Calu3 (cell line): Measurements from ENCODE around the gene UGT2B11. TPM values are rescaled to one million over a fixed set of nuclear protein-coding genes. Genes with fewer than 3 reads are reported as not detected.
"Not testable (repeated sequence)": the region's sequence is repeated elsewhere in the genome, so short reads cannot be mapped to it uniquely, and the experiment has no call there.

Experiments
- BruUV-seq: library from RNA; stranded (reverse); fragments of 400-500 nt; replicated peaks from 2 replicates; lab custom pipeline; 2021; lab: Mats Ljungman, UMichigan
- CTCF ChIA-PET: fragments of 300-600 bp; sonication (Branson Sonifier 250); formaldehyde crosslinking; loops from one replicate; lab custom pipeline; 2022; ENCODE audit warnings: antibody characterized with exemption; lab: Charles Lee
- DNase-seq: peaks from one replicate; pipeline ENCODE4 v3.0.0; 2022
- H3K27ac Mint-ChIP-seq: one replicate; pipeline ENCODE4 v1.8.0; 2022; ENCODE audit warnings: mixed read lengths; ENCODE audit not compliant: unreplicated experiment
- H3K27me3 Mint-ChIP-seq: one replicate; pipeline ENCODE4 v1.8.0; 2022; ENCODE audit warnings: mixed read lengths; ENCODE audit not compliant: unreplicated experiment
- H3K36me3 Mint-ChIP-seq: one replicate; pipeline ENCODE4 v1.8.0; 2022; ENCODE audit warnings: mild to moderate bottlenecking, moderate library complexity, mixed read lengths; ENCODE audit not compliant: insufficient read depth, unreplicated experiment
- H3K4me1 Mint-ChIP-seq: one replicate; pipeline ENCODE4 v1.8.0; 2022; ENCODE audit warnings: mild to moderate bottlenecking, low read depth, mixed read lengths; ENCODE audit not compliant: unreplicated experiment
- H3K4me3 Mint-ChIP-seq: one replicate; pipeline ENCODE4 v1.8.0; 2022; ENCODE audit warnings: mild to moderate bottlenecking, low read depth, moderate library complexity, mixed read lengths; ENCODE audit not compliant: unreplicated experiment
- H3K9me3 Mint-ChIP-seq: one replicate; pipeline ENCODE4 v1.8.0; 2022; ENCODE audit warnings: low read depth, mixed read lengths; ENCODE audit not compliant: unreplicated experiment
- CTCF ChIP-seq: fragments of 200-600 bp; IDR thresholded peaks from one replicate; pipeline ENCODE4 v1.8.0; 2022; ENCODE audit warnings: antibody characterized with exemption; ENCODE audit not compliant: unreplicated experiment
- intact Hi-C: fragments of 100-400 bp; cut with micrococcal nuclease; formaldehyde crosslinking; loops from one replicate; pipeline ENCODE4 v1.10.0; 2022; ENCODE audit not compliant: unreplicated experiment
- total RNA-seq: library from RNA; stranded (reverse); gene quantifications from 2 replicates; pipeline ENCODE4 v1.2.3, GENCODE V29; 2022

Gene UGT2B11
- total RNA-seq, 1 experiment from 2014 or later, result not detected

GRCh38 chr4:69179817-69180216 is 34.7 kb downstream of the UGT2B11 start:
- H3K36me3 Mint-ChIP-seq, BruUV-seq, intact Hi-C loops, H3K27me3 Mint-ChIP-seq, H3K9me3 Mint-ChIP-seq, DNase-seq: not testable (repeated sequence)
- H3K4me3 Mint-ChIP-seq, result peak overlapping the region; percentile 13
- peaks cover 31% of the 10 kb centered on the region for H3K4me1 Mint-ChIP-seq
- peak overlapping the region; percentile 66 for H3K27ac Mint-ChIP-seq
- CTCF ChIA-PET, result interaction anchor here (0.8 to 1.5 kb wide), 3 partner anchors 9 to 706 kb away, joined by 3 to 4 read pairs (median 3); no protein-coding TSS in a partner anchor

DNA sequence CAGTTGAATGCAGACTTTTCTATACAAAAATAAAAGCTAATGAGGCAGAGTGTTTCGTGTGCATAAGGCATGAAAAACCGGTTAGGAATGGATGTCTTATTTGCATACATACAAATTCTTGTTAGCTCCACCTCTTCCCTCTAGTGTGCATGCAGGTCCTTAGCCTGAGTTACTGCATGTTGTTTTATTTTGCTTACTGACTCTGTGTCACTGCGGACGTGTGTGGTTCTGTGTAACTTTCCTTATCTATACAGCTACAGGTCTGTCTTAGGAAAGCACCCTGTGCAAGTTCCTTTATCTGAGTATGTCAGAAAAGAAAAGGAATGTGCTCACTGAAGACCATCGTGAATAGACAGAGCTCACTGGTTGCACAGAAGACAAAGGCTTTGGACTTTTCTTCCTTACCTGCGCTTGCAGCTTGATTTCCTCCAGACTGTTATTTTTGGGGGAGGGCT is 35.8 kb downstream of the UGT2B11 start:
- BruUV-seq, H3K36me3 Mint-ChIP-seq, intact Hi-C loops, DNase-seq, H3K9me3 Mint-ChIP-seq, H3K27me3 Mint-ChIP-seq: not testable (repeated sequence)
- CTCF ChIA-PET, result interaction anchor here (1.5 kb wide), 2 partner anchors 61 to 705 kb away, joined by 3 to 4 read pairs; no protein-coding TSS in a partner anchor
- Mint-ChIP-seq H3K4me1 (peaks cover 31% of the 10 kb centered on the region), H3K27ac (peak overlapping the region; percentile 66), H3K4me3 (peak overlapping the region; percentile 13)

DNA sequence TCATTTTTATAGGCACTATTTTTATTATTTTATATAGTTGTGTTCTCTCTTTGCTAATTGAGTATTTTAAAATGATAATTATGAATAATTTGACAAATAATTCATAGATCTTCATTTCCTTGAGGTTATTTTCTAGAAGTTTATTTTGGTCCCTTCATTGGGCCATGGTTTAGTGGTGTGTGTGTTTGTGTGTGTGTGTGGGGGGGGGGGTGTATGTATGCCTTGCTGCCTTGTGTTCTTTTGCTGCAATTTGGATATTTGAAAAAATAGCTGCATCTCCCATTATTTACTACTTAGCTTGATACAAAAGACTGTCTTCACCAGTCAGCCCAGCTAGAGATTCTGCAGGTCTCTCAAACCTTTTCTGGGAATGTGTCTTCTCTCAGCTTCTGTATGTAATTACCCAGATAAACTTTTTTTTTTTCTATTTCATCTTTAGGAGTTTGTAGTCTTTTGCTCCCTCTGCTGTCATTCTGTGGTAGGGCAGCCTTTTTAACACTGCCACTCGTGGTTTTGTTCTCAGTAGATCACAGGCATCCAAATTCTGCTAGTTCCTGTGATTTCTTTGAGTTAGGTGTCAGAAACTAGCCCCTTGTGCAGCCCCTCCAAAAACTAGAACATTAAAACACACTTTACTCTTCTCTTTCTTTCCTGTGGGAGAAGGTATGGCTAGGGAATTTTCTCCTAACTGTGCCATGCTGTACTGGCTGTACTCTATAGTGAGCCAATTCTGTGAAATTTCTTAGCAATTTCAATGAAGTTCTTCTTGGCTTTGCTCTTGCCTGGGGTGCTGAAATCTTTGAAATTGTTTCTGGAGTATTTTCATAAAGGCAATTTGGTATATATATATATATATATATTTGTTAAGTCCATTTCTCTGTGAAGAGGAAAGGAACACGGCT is 44.1 kb downstream of the UGT2B11 start:
- intact Hi-C loops, result loop anchor here (2.0 kb wide), 1 partner anchor 672 kb away; no protein-coding TSS in a partner anchor
- CTCF ChIA-PET, result interaction anchor here (0.6 to 1.1 kb wide), 7 partner anchors 9 to 1083 kb away, joined by 3 to 8 read pairs (median 3); no protein-coding TSS in a partner anchor
- Mint-ChIP-seq H3K4me1 (peaks cover 18% of the 10 kb centered on the region), H3K4me3 (peak overlapping the region; percentile 17)
- H3K27me3 Mint-ChIP-seq, BruUV-seq, H3K36me3 Mint-ChIP-seq, H3K27ac Mint-ChIP-seq, H3K9me3 Mint-ChIP-seq: not testable (repeated sequence)
- DNase-seq, result peak; percentile 53
- peak; percentile 38 for TF ChIP-seq CTCF

- intact Hi-C loops, result loop anchor here (5.0 kb wide), 4 partner anchors 52 to 517 kb away; no protein-coding TSS in a partner anchor
- peak overlapping the region; percentile 47 for H3K27ac Mint-ChIP-seq
- H3K36me3 Mint-ChIP-seq, H3K27me3 Mint-ChIP-seq, CTCF ChIA-PET, DNase-seq, BruUV-seq, H3K9me3 Mint-ChIP-seq: not testable (repeated sequence)
- peaks cover 18% of the 10 kb centered on the region for H3K4me1 Mint-ChIP-seq
- peak overlapping the region; percentile 17 for H3K4me3 Mint-ChIP-seq
These were observed 45.4 kb downstream of the UGT2B11 start for GRCh38 chr4:69169171-69169570.

DNA sequence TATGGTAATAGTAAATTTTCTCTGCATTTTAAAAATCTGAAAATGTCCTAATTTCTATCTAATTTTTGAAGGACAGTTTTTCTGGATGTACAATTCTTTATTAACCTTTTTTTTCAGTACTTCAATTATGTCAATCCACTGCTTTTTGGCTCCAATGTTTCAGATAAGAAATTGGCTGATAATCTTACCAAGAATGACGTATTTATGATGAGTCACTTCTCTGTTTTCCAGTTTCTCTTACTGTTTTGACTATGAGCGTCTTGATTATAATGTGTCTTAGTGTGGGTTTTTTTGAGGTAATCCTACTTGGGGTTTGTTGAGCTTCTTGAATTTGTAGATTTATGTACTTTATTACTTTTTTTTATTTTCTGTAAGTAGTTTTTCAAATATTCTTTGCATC is 47.2 kb downstream of the UGT2B11 start:
- intact Hi-C loops, result loop anchor here (5.0 kb wide), 4 partner anchors 50 to 515 kb away; no protein-coding TSS in a partner anchor
- peaks cover 7% of the 10 kb centered on the region for H3K9me3 Mint-ChIP-seq
- no peak for DNase-seq
- no TSS peak for BruUV-seq
- H3K4me3 Mint-ChIP-seq, result no peak overlapping the region
- no peak for TF ChIP-seq CTCF
- H3K27me3 Mint-ChIP-seq, result no peaks in the 10 kb centered on the region
- CTCF ChIA-PET, result no interaction called here
- H3K4me1 Mint-ChIP-seq, result peaks cover 18% of the 10 kb centered on the region
- peaks cover 7% of the 10 kb centered on the region for H3K36me3 Mint-ChIP-seq
- H3K27ac Mint-ChIP-seq, result peak overlapping the region; percentile 51

DNA sequence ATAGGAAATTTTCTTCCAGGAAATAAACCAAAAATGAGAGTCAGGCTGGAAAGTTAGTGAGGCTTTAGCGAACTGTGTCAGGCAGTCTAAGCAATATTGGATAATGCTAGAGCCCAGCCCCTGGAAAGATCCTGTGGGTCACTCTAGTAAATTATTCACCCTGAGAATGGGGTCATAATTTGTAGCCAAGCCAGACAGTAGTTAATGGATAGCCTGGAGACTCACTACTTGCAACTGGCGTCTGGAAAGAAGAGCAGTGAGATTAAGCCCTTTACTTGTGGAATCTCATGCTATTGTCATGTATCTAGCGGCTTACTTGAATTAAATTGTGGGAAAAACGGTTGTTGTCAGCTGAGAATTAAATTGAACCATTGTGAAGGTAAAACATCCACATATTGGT is 48.2 kb downstream of the UGT2B11 start:
- BruUV-seq, H3K27me3 Mint-ChIP-seq, H3K36me3 Mint-ChIP-seq, H3K9me3 Mint-ChIP-seq, CTCF ChIA-PET: not testable (repeated sequence)
- Mint-ChIP-seq H3K27ac (peak overlapping the region; percentile 33), H3K4me3 (peak overlapping the region; percentile 28), H3K4me1 (peaks cover 18% of the 10 kb centered on the region)
- intact Hi-C loops, result loop anchor here (5.0 kb wide), 4 partner anchors 49 to 514 kb away; no protein-coding TSS in a partner anchor
- DNase-seq, result peak; percentile 17

- BruUV-seq, H3K36me3 Mint-ChIP-seq, DNase-seq, H3K4me3 Mint-ChIP-seq, H3K27me3 Mint-ChIP-seq, H3K9me3 Mint-ChIP-seq, CTCF ChIA-PET: not testable (repeated sequence)
- Mint-ChIP-seq H3K4me1 (peaks cover 18% of the 10 kb centered on the region), H3K27ac (peak overlapping the region; percentile 33)
- intact Hi-C loops, result loop anchor here (5.0 kb wide), 4 partner anchors 48 to 513 kb away; no protein-coding TSS in a partner anchor
These were observed 48.8 kb downstream of the UGT2B11 start for GRCh38 chr4:69165707-69166106.
